SU-DHL-6 (cell line): ENCODE results near the gene SNRNP27.

Source experiments
- H2AFZ ChIP-seq: fragments of 200-600 bp; sonication (generic); 2 replicates; pipeline ENCODE4 v1.6.1; 2014; ENCODE audit warnings: low read depth, mild to moderate bottlenecking, moderate library complexity, mixed read lengths, antibody characterized with exemption, low read length; ENCODE audit not compliant: severe bottlenecking
- H3F3A ChIP-seq: fragments of 200-600 bp; shearing (Covaris generic); 2 replicates; pipeline ENCODE4 v1.6.0; 2016; ENCODE audit warnings: antibody characterized with exemption, mild to moderate bottlenecking; ENCODE audit not compliant: insufficient read depth
- H3K27ac ChIP-seq: fragments of 200-600 bp; sonication (generic); 2 replicates; pipeline ENCODE4 v1.5.1; 2016; ENCODE audit warnings: low read depth, mild to moderate bottlenecking, low read length, moderate library complexity, mixed read lengths
- H3K27me3 ChIP-seq: fragments of 200-600 bp; sonication (generic), shearing (Covaris generic); 2 replicates; pipeline ENCODE4 v1.6.0; 2014; ENCODE audit warnings: mild to moderate bottlenecking, low read length
- H3K36me3 ChIP-seq: fragments of 200-600 bp; sonication (generic); 2 replicates; pipeline ENCODE4 v1.6.1; 2014; ENCODE audit warnings: mild to moderate bottlenecking, low read length, mixed read lengths
- H3K4me2 ChIP-seq: fragments of 300-600, 200-600 bp; shearing (Covaris generic), sonication (generic); 2 replicates; pipeline ENCODE4 v1.6.0; 2014; ENCODE audit warnings: low read length, low read depth, mild to moderate bottlenecking; ENCODE audit not compliant: poor library complexity, severe bottlenecking
- H3K4me3 ChIP-seq: fragments of 200-600 bp; sonication (generic); 2 replicates; pipeline ENCODE4 v1.5.1; 2014; ENCODE audit warnings: antibody characterized with exemption, low read length, mild to moderate bottlenecking, mixed read lengths; ENCODE audit not compliant: insufficient read depth, poor library complexity, severe bottlenecking
- H3K79me2 ChIP-seq: fragments of 200-600 bp; sonication (generic); 2 replicates; pipeline ENCODE4 v1.6.1; 2014; ENCODE audit warnings: mild to moderate bottlenecking, low read length, moderate library complexity; ENCODE audit not compliant: insufficient read depth
- H3K9ac ChIP-seq: fragments of 200-600 bp; sonication (generic); 2 replicates; pipeline ENCODE4 v1.7.0; 2014; ENCODE audit warnings: mild to moderate bottlenecking, low read length
- H3K9me2 ChIP-seq: fragments of 200-600 bp; sonication (generic); replicated peaks from 2 replicates; pipeline ENCODE4 v1.6.1; 2014; ENCODE audit warnings: low read length; ENCODE audit not compliant: insufficient read depth
- H3K9me3 ChIP-seq: fragments of 200-600 bp; sonication (generic); 2 replicates; pipeline ENCODE4 v1.6.1; 2014; ENCODE audit warnings: low read length, mixed read lengths; ENCODE audit not compliant: insufficient read depth
- H4K20me1 ChIP-seq: fragments of 200-600 bp; sonication (generic); 2 replicates; pipeline ENCODE4 v1.6.1; 2014; ENCODE audit warnings: low read depth, mild to moderate bottlenecking, antibody characterized with exemption, low read length, moderate library complexity, mixed read lengths
- CTCF ChIP-seq: fragments of 200-600 bp; sonication (generic); IDR thresholded peaks from one replicate; pipeline ENCODE4 v1.5.1; 2017; ENCODE audit warnings: antibody characterized with exemption, mild to moderate bottlenecking, low read length, moderate library complexity; ENCODE audit not compliant: insufficient read depth, poor library complexity, severe bottlenecking
- EZH2phosphoT487 ChIP-seq: fragments of 200-600 bp; sonication (generic), shearing (Covaris generic); conservative IDR thresholded peaks from 2 replicates; pipeline ENCODE4 v1.6.1; 2018; ENCODE audit warnings: mild to moderate bottlenecking, antibody characterized with exemption, low read length, moderate library complexity, mixed read lengths

SNRNP27 gene

GRCh38 chr2:69944756-69945155 is 51.0 kb downstream of the SNRNP27 start:
- TF ChIP-seq EZH2phosphoT487 (no peak), CTCF (no peak)

GRCh38 chr2:69945441-69945840 is 51.7 kb downstream of the SNRNP27 start:
- Histone ChIP-seq H3K27me3 (no peaks in the 10 kb centered on the region), H3K4me3 (no peak overlapping the region), H3K9ac (no peak overlapping the region), H3K9me3 (no peaks in the 10 kb centered on the region), H4K20me1 (no peaks in the 10 kb centered on the region), H3K9me2 (no peaks in the 10 kb centered on the region), H3K79me2 (no peaks in the 10 kb centered on the region), H3K27ac (no peak overlapping the region), H3K36me3 (no peaks in the 10 kb centered on the region), H3F3A (no peaks in the 10 kb centered on the region), H2AFZ (no peak overlapping the region), H3K4me2 (no peak overlapping the region)
- TF ChIP-seq CTCF, result no peak
- no peak for TF ChIP-seq EZH2phosphoT487

More at GRCh38 chr2:69944756-69945155, 51.0 kb downstream of the SNRNP27 start:
- Histone ChIP-seq H3K4me3 (no peak overlapping the region), H3K9me2 (no peaks in the 10 kb centered on the region), H3K27me3 (no peaks in the 10 kb centered on the region), H4K20me1 (no peaks in the 10 kb centered on the region), H3F3A (no peaks in the 10 kb centered on the region), H3K9ac (no peak overlapping the region), H2AFZ (no peak overlapping the region), H3K27ac (no peak overlapping the region), H3K79me2 (no peaks in the 10 kb centered on the region), H3K4me2 (no peak overlapping the region), H3K36me3 (no peaks in the 10 kb centered on the region), H3K9me3 (no peaks in the 10 kb centered on the region)

DNA sequence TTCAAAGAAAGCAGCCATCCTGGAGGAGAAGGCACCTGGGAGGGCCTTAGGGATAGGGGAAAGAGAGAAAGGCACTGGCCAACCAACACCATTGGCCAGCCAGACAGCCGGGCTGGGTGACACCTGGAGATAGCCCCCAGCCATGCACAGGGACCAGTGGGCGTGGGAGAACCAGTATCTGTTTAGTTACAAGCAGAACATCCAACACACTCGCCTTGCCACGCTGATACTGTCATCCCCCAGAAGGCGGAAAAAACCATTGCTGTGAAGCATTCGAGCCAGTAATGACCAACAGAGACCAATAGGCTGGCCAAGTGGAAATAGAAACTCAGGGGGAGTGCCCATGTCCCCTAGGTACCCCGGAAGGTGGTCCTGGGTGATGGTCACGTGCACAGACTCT is 52.2 kb downstream of the SNRNP27 start:
- H3K9me3 ChIP-seq, result no peaks in the 10 kb centered on the region
- no peak overlapping the region for H3K4me2 ChIP-seq
- H4K20me1 ChIP-seq, result no peaks in the 10 kb centered on the region
- no peaks in the 10 kb centered on the region for H3K27me3 ChIP-seq
- H2AFZ ChIP-seq, result no peak overlapping the region
- no peaks in the 10 kb centered on the region for H3K79me2 ChIP-seq
- no peaks in the 10 kb centered on the region for H3F3A ChIP-seq
- TF ChIP-seq EZH2phosphoT487 (no peak), CTCF (no peak)
- H3K9me2 ChIP-seq, result no peaks in the 10 kb centered on the region
- no peaks in the 10 kb centered on the region for H3K36me3 ChIP-seq
- H3K4me3 ChIP-seq, result no peak overlapping the region
- H3K27ac ChIP-seq, result no peak overlapping the region
- H3K9ac ChIP-seq, result no peak overlapping the region
